ENCODE results near the gene FLVCR1.

FLVCR1 gene

GRCh38 chr1:212945056-212945455 lies 87.0 kb downstream of the FLVCR1 start:
- no peak for DNase-seq (ENCODE audit: low read depth in 4 of 4, low spot score in 1 of 4)

DNA sequence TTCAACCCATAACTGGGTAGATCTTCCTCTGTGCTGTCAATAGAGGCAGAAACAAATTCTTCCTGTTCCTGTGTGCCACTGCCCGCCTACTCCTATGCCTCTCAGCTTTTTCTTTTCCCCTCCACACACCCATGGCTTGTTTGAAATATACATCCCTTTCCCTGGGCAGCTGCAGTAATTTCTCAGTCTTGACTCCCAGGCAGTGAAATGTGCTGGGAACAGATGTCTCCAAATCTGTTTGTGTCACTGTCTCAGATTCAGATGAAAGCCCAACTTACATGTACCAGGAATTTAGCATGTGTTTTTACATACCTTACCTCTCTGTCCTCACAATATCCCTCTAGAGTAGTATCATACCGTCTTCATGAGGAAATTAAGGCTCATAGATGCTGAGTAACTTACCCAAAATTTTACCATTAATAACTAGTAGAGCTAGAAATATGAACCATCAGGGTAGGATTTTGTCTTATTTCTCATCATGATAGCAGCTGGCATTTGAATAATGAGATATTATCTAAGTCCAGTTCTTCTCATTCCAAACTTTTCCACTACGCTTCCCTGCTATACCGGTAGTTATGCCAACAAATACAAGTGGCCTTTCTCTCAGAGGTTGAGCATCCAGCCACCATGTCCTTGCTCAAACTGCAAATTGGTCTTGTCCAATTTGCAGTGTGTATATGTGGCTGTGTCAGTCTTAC lies 87.5 kb downstream of the FLVCR1 start:
- no peak for DNase-seq (ENCODE audit: low read depth in 4 of 4, low spot score in 1 of 4)

- no peak for DNase-seq (ENCODE audit: low read depth in 4 of 4, low spot score in 1 of 4)
Observed at GRCh38 chr1:212946872-212947271, 88.8 kb downstream of the FLVCR1 start.

Data from stimulated activated CD4-positive, alpha-beta T cell treated with anti-CD3 and anti-CD28 coated beads, Interleukin-1b, Interleukin-23, amount 100 ng/mL, for 24 hours (primary cell).